Right lobe of liver (tissue), 4 donors: ENCODE data around the gene PHF21B.

Experiments
- POLR2A ChIP-seq: fragments of 450-650 bp; IDR thresholded peaks from one replicate; pipeline ENCODE4 v1.6.1; 2017; ENCODE audit warnings: antibody characterized with exemption, mild to moderate bottlenecking
- TF ChIP-seq, protein P1 (sequence below), 4 donors: fragments of 200-600 bp in 3 of 4; fragments of 450-650 bp in 1 of 4; IDR thresholded peaks; one replicate each; pipeline versions ENCODE4 v1.5.1 to v1.8.0; 2016 to 2022; ENCODE audit warnings: antibody characterized with exemption in 4 of 4, mild to moderate bottlenecking in 2 of 4
- donor health status: DM: no; HTN: no; CAD: no.
- donor health status: DM: no; HTN: no; CAD: no.
- donor health status: DM: no; HTN: yes; CAD: no.

DNA sequence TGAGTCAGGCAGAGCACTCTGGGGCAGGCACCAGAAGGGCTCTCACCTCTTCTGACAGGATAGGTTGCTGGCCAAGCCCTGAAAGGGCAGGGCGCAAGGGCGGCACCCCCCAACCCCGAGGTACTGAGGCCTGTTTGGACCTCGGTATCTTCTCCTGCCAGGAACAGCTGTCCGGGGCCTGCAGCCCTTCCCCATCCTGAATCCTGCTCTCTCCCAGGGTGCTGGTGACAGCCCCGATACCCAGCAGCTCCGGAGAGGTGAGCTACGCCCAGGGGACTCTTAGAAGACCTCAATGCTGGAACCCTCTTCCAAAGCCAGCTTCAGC is 79.1 kb downstream of the PHF21B start:
- TF ChIP-seq, protein P1, sequence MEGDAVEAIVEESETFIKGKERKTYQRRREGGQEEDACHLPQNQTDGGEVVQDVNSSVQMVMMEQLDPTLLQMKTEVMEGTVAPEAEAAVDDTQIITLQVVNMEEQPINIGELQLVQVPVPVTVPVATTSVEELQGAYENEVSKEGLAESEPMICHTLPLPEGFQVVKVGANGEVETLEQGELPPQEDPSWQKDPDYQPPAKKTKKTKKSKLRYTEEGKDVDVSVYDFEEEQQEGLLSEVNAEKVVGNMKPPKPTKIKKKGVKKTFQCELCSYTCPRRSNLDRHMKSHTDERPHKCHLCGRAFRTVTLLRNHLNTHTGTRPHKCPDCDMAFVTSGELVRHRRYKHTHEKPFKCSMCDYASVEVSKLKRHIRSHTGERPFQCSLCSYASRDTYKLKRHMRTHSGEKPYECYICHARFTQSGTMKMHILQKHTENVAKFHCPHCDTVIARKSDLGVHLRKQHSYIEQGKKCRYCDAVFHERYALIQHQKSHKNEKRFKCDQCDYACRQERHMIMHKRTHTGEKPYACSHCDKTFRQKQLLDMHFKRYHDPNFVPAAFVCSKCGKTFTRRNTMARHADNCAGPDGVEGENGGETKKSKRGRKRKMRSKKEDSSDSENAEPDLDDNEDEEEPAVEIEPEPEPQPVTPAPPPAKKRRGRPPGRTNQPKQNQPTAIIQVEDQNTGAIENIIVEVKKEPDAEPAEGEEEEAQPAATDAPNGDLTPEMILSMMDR (IDR thresholded peaks at IDR 0.05): no peak
- no peak for TF ChIP-seq POLR2A
